HEK293 (cell line): ENCODE measurements around the gene LCOR.

ENCODE experiments used
- CTCF ChIA-PET: fragments of 350-600 bp; formaldehyde crosslinking; extraction: SDS; loops from one replicate; lab custom pipeline; 2021; ENCODE audit warnings: antibody characterized with exemption; lab: Yijun Ruan, JAX
- POLR2A ChIA-PET: fragments of 300-600 bp; formaldehyde crosslinking; extraction: SDS; loops from one replicate; lab custom pipeline; 2020; ENCODE audit warnings: antibody characterized with exemption, inconsistent platforms; lab: Yijun Ruan, JAX
- H3K27ac ChIP-seq: fragments of 200-500 bp; sonication (Bioruptor generic); 2 replicates; pipeline ENCODE4 v1.5.1; 2014; ENCODE audit warnings: low read depth, low read length, control low read depth, inconsistent platforms; ENCODE audit errors: extremely low read depth
- H3K36me3 ChIP-seq, 2 experiments: fragments of 200-500 bp in 1 of 2; sonication (Bioruptor generic) in 1 of 2; 1 replicate in 1 of 2; 2 replicates in 1 of 2; pipeline ENCODE4 v1.5.1; 2014 to 2017; ENCODE audit warnings: inconsistent platforms in 2 of 2, low read length in 2 of 2; ENCODE audit not compliant: control insufficient read depth in 2 of 2, insufficient read depth in 1 of 2
- H3K4me1 ChIP-seq: fragments of 200-500 bp; sonication (Bioruptor generic); 2 replicates; pipeline ENCODE4 v1.5.1; 2014; ENCODE audit warnings: mild to moderate bottlenecking, low read length, inconsistent platforms; ENCODE audit not compliant: control insufficient read depth, insufficient read depth
- H3K4me3 ChIP-seq: 2 replicates; pipeline ENCODE4 v1.5.1; 2011; ENCODE audit warnings: low read depth, mild to moderate bottlenecking, control low read depth, low read length, moderate library complexity
- H3K9me3 ChIP-seq: fragments of 200-500 bp; sonication (Bioruptor generic); 2 replicates; pipeline ENCODE4 v1.5.1; 2014; ENCODE audit warnings: low read depth, low read length, inconsistent platforms; ENCODE audit not compliant: control insufficient read depth, insufficient read depth
- KLF1 ChIP-seq: fragments of 450-650 bp; formaldehyde crosslinking; IDR thresholded peaks from 2 replicates; pipeline ENCODE4 v1.5.1; 2016; ENCODE audit warnings: missing biosample characterization, missing genetic modification characterization
- PRDM10 ChIP-seq: fragments of 450-650 bp; formaldehyde crosslinking; IDR thresholded peaks from 2 replicates; pipeline ENCODE4 v1.5.1; 2016; ENCODE audit warnings: missing biosample characterization, missing genetic modification characterization
- PRDM2 ChIP-seq: fragments of 450-650 bp; formaldehyde crosslinking; IDR thresholded peaks from 2 replicates; pipeline ENCODE4 v1.5.1; 2016; ENCODE audit warnings: missing biosample characterization, missing genetic modification characterization, borderline replicate concordance
- SP3 ChIP-seq: fragments of 450-650 bp; formaldehyde crosslinking; IDR thresholded peaks from 2 replicates; pipeline ENCODE4 v1.5.1; 2016; ENCODE audit warnings: missing biosample characterization, missing genetic modification characterization
- ZFHX2 ChIP-seq: fragments of 450-650 bp; formaldehyde crosslinking; conservative IDR thresholded peaks from 2 replicates; pipeline ENCODE4 v1.5.1; 2016; ENCODE audit warnings: missing biosample characterization, missing genetic modification characterization
- ZNF138 ChIP-seq: fragments of 450-650 bp; formaldehyde crosslinking; IDR thresholded peaks from 2 replicates; pipeline ENCODE4 v1.5.1; 2016; ENCODE audit warnings: missing biosample characterization, missing genetic modification characterization, borderline replicate concordance
- ZNF175 ChIP-seq: fragments of 450-650 bp; formaldehyde crosslinking; IDR thresholded peaks from 2 replicates; pipeline ENCODE4 v1.5.1; 2016; ENCODE audit warnings: missing biosample characterization, missing genetic modification characterization
- ZNF202 ChIP-seq: fragments of 450-650 bp; formaldehyde crosslinking; IDR thresholded peaks from 2 replicates; pipeline ENCODE4 v1.5.1; 2016; ENCODE audit warnings: missing biosample characterization, missing genetic modification characterization, borderline replicate concordance
- ZNF214 ChIP-seq: fragments of 450-650 bp; formaldehyde crosslinking; IDR thresholded peaks from 2 replicates; pipeline ENCODE4 v1.5.1; 2017; ENCODE audit warnings: missing biosample characterization, mild to moderate bottlenecking, missing genetic modification characterization, borderline replicate concordance
- ZNF23 ChIP-seq: fragments of 450-650 bp; formaldehyde crosslinking; IDR thresholded peaks from 2 replicates; pipeline ENCODE4 v1.5.1; 2016; ENCODE audit warnings: missing biosample characterization, missing genetic modification characterization, borderline replicate concordance
- ZNF274 ChIP-seq, 2 experiments: fragments of 200-500 bp in 1 of 2; fragments of 450-650 bp in 1 of 2; sonication (Bioruptor generic) in 1 of 2; formaldehyde crosslinking in 1 of 2; IDR thresholded peaks; 2 replicates each; pipeline versions ENCODE4 v1.5.1 to v1.6.1; 2014 to 2016; ENCODE audit warnings: borderline replicate concordance in 1 of 2, inconsistent platforms in 1 of 2, low read length in 1 of 2, missing biosample characterization in 1 of 2, missing genetic modification characterization in 1 of 2
- ZNF292 ChIP-seq: fragments of 450-650 bp; formaldehyde crosslinking; IDR thresholded peaks from 2 replicates; pipeline ENCODE4 v1.5.1; 2016; ENCODE audit warnings: low read depth, missing biosample characterization, missing genetic modification characterization, borderline replicate concordance
- ZNF341 ChIP-seq: fragments of 450-650 bp; formaldehyde crosslinking; IDR thresholded peaks from 2 replicates; pipeline ENCODE4; 2016; ENCODE audit warnings: low read depth, missing biosample characterization, missing genetic modification characterization
- ZNF37A ChIP-seq: fragments of 450-650 bp; IDR thresholded peaks from 2 replicates; pipeline ENCODE4 v1.5.1; 2018; ENCODE audit warnings: missing biosample characterization, missing genetic modification characterization
- ZNF416 ChIP-seq: fragments of 450-650 bp; formaldehyde crosslinking; IDR thresholded peaks from 2 replicates; pipeline ENCODE4 v1.5.1; 2016; ENCODE audit warnings: missing biosample characterization, missing genetic modification characterization
- ZNF530 ChIP-seq: fragments of 450-650 bp; formaldehyde crosslinking; IDR thresholded peaks from 2 replicates; pipeline ENCODE4 v1.5.1; 2016; ENCODE audit warnings: low read depth, missing biosample characterization, missing genetic modification characterization
- ZNF560 ChIP-seq: fragments of 450-650 bp; formaldehyde crosslinking; IDR thresholded peaks from 2 replicates; pipeline ENCODE4 v1.5.1; 2017; ENCODE audit warnings: missing biosample characterization, missing genetic modification characterization, borderline replicate concordance
- ZNF707 ChIP-seq: fragments of 450-650 bp; formaldehyde crosslinking; IDR thresholded peaks from 2 replicates; pipeline ENCODE4 v1.5.1; 2016; ENCODE audit warnings: missing biosample characterization, missing genetic modification characterization
- ZNF785 ChIP-seq: fragments of 450-650 bp; formaldehyde crosslinking; IDR thresholded peaks from 2 replicates; pipeline ENCODE4 v1.5.1; 2016; ENCODE audit warnings: missing biosample characterization, missing genetic modification characterization
- ZSCAN18 ChIP-seq: fragments of 450-650 bp; formaldehyde crosslinking; IDR thresholded peaks from 2 replicates; pipeline ENCODE4 v1.5.1; 2016; ENCODE audit warnings: missing biosample characterization, missing genetic modification characterization
- ZSCAN4 ChIP-seq: fragments of 450-650 bp; formaldehyde crosslinking; IDR thresholded peaks from 2 replicates; pipeline ENCODE4 v1.5.1; 2017; ENCODE audit warnings: missing biosample characterization, missing genetic modification characterization

The LCOR gene

GRCh38 chr10:97040248-97040584 is 208.1 kb downstream of the LCOR start:
- Histone ChIP-seq H3K36me3 (no peaks in the 10 kb centered on the region), H3K4me3 (no peak overlapping the region), H3K27ac (no peak overlapping the region), H3K4me1 (no peaks in the 10 kb centered on the region), H3K9me3 (no peaks in the 10 kb centered on the region)
- CTCF ChIA-PET: interaction anchor here (5.6 kb wide), 1 partner anchor 170 kb away, joined by 61 read pairs; no protein-coding TSS in a partner anchor
- POLR2A ChIA-PET: no interaction called here
- TF ChIP-seq ZNF560 (tag by site-specific recombination) (no peak), ZSCAN18 (tag by site-specific recombination) (no peak), ZNF341 (tag by site-specific recombination) (no peak), ZFHX2 (tag by site-specific recombination) (no peak), ZNF175 (no peak), PRDM10 (tag by site-specific recombination) (no peak), ZNF138 (tag by site-specific recombination) (no peak), ZNF23 (tag by site-specific recombination) (no peak), ZSCAN4 (tag by site-specific recombination) (no peak), KLF1 (tag by site-specific recombination) (no peak), ZNF416 (tag by site-specific recombination) (no peak), ZNF274 (IDR thresholded peaks at IDR 0.05; ENCODE audit: low read length) (no peak), ZNF274 (tag by site-specific recombination; IDR thresholded peaks at IDR 0.05; ENCODE audit: borderline replicate concordance) (no peak), ZNF785 (tag by site-specific recombination) (no peak), ZNF37A (tag by site-specific recombination) (no peak), ZNF292 (tag by site-specific recombination) (no peak), ZNF202 (tag by site-specific recombination) (no peak)

GRCh38 chr10:97040706-97041105 is 208.6 kb downstream of the LCOR start:
- Histone ChIP-seq H3K4me3 (no peak overlapping the region), H3K36me3 (no peaks in the 10 kb centered on the region), H3K4me1 (no peaks in the 10 kb centered on the region), H3K9me3 (no peaks in the 10 kb centered on the region), H3K27ac (no peak overlapping the region)
- ChIA-PET POLR2A (no interaction called here), CTCF (no interaction called here)
- TF ChIP-seq ZSCAN4 (tag by site-specific recombination) (no peak), ZNF214 (no peak), SP3 (tag by site-specific recombination) (no peak), ZNF530 (tag by site-specific recombination) (no peak), ZNF707 (tag by site-specific recombination) (no peak), PRDM2 (tag by site-specific recombination) (no peak)
